Activated CD8-positive, alpha-beta memory T cell treated with anti-CD3 and anti-CD28 coated beads for 4 hours (primary cell): Measurements from ENCODE around the gene MT1G.
"Not testable (repeated sequence)": the region's sequence is repeated elsewhere in the genome, so short reads cannot be mapped to it uniquely, and the experiment has no call there.

ENCODE experiments used
- DNase-seq, 2 donors: peaks; one replicate each; pipeline ENCODE4 v3.0.0-alpha.2; 2020; ENCODE audit warnings: low read depth in 2 of 2

Gene MT1G

GRCh38 chr16:56637814-56638750, 29.8 kb downstream of the MT1G start, which contains the start of gene MT1A:
Gene MT1A, plus strand, starts transcription at chr16:56638666. Its CDS starts 73 bp downstream, at chr16:56638739.
- DNase-seq, result no peak

GRCh38 chr16:56636616-56637413, 31.1 kb downstream of the MT1G start:
- DNase-seq, result no peak

GRCh38 chr16:56635441-56635967, 32.4 kb downstream of the MT1G start:
- DNase-seq, result no peak

GRCh38 chr16:56634715-56635440, 33.0 kb downstream of the MT1G start:
- no peak for DNase-seq

- DNase-seq, result no peak
These were observed 34.3 kb downstream of the MT1G start for GRCh38 chr16:56633535-56633934.

- no peak for DNase-seq
These were observed 35.0 kb downstream of the MT1G start for GRCh38 chr16:56632848-56633365.

- DNase-seq, result no peak
These were observed 35.6 kb downstream of the MT1G start, which contains the start of gene MT1M for GRCh38 chr16:56632156-56632847. Gene MT1M, plus strand, starts transcription at chr16:56632659. Its CDS starts 73 bp downstream, at chr16:56632732.

- no peak for DNase-seq
These were observed 36.1 kb downstream of the MT1G start for GRCh38 chr16:56631832-56632155.

- no peak for DNase-seq
These were observed 36.7 kb downstream of the MT1G start for GRCh38 chr16:56631197-56631596.

GRCh38 chr16:56630134-56630533, 37.7 kb downstream of the MT1G start:
- no peak for DNase-seq

- no peak for DNase-seq
These were observed 38.3 kb downstream of the MT1G start for GRCh38 chr16:56629531-56629930.

- DNase-seq, result no peak
These were observed 39.1 kb downstream of the MT1G start for GRCh38 chr16:56628486-56629350.

- no peak for DNase-seq
These were observed 41.2 kb downstream of the MT1G start for GRCh38 chr16:56626685-56627084.

GRCh38 chr16:56625943-56626654, 41.8 kb downstream of the MT1G start:
- no peak for DNase-seq

- DNase-seq, result no peak
These were observed 42.5 kb downstream of the MT1G start, which contains the start of gene MT1E for GRCh38 chr16:56625140-56625942. Gene MT1E, plus strand, starts transcription at chr16:56625781. Its CDS starts 71 bp downstream, at chr16:56625852.

- DNase-seq, result no peak
These were observed 44.2 kb downstream of the MT1G start for GRCh38 chr16:56623637-56624036.

- DNase-seq, result not testable (repeated sequence)
These were observed 44.7 kb downstream of the MT1G start for GRCh38 chr16:56623184-56623583.
